SK-N-SH (cell line): Measurements from ENCODE around the gene PBOV1. TPM values are rescaled to one million over a fixed set of nuclear protein-coding genes. Genes with fewer than 3 reads are reported as not detected.

Experiments
- CTCF ChIA-PET: fragments of 300-600, 350-600 bp; formaldehyde crosslinking; extraction: SDS; loops from one replicate; lab custom pipeline; 2021; lab: Yijun Ruan, JAX
- POLR2A ChIA-PET: fragments of 350-600 bp; sonication (Branson Sonifier 250); formaldehyde crosslinking; extraction: SDS; loops from one replicate; lab custom pipeline; 2020; ENCODE audit warnings: antibody characterized with exemption, inconsistent platforms; lab: Yijun Ruan, JAX
- DNase-seq: peaks from one replicate; pipeline ENCODE4 v3.0.0; 2012
- H2AFZ ChIP-seq: fragments of 200-600 bp; sonication (generic); 2 replicates; pipeline ENCODE4 v1.8.1; 2016; ENCODE audit warnings: antibody characterized with exemption, mild to moderate bottlenecking, low read depth
- H3F3A ChIP-seq: fragments of 200-600 bp; sonication (generic); replicated peaks from 2 replicates; pipeline ENCODE3; 2016; ENCODE audit warnings: antibody characterized with exemption, mild to moderate bottlenecking; ENCODE audit not compliant: insufficient read depth
- H3K27ac ChIP-seq, 2 experiments: fragments of 200-500 bp in 1 of 2; fragments of 200-600 bp in 1 of 2; sonication (Bioruptor generic) in 1 of 2; sonication (generic), shearing (Covaris generic) in 1 of 2; 2 replicates each; pipeline versions ENCODE4 v1.5.1 to v1.6.1; 2014 to 2016; ENCODE audit warnings: low read depth in 2 of 2, inconsistent platforms in 1 of 2, low read length in 1 of 2, mild to moderate bottlenecking in 1 of 2, mixed read lengths in 1 of 2
- H3K27me3 ChIP-seq: fragments of 200-600 bp; sonication (generic), shearing (Covaris generic); 2 replicates; pipeline ENCODE4 v1.6.1; 2016; ENCODE audit warnings: mixed run types; ENCODE audit not compliant: insufficient read depth
- H3K36me3 ChIP-seq, 2 experiments: fragments of 200-500 bp in 1 of 2; fragments of 200-600 bp in 1 of 2; sonication (Bioruptor generic) in 1 of 2; sonication (generic) in 1 of 2; replicated peaks in 1 of 2; 2 replicates each; pipeline versions ENCODE3 to v1.5.1; 2014 to 2016; ENCODE audit warnings: low read length in 1 of 2, mild to moderate bottlenecking in 1 of 2; ENCODE audit not compliant: insufficient read depth in 2 of 2, control insufficient read depth in 1 of 2
- H3K4me1 ChIP-seq, 2 experiments: fragments of 200-500 bp in 1 of 2; fragments of 200-600 bp in 1 of 2; sonication (Bioruptor generic) in 1 of 2; sonication (generic), shearing (Covaris generic) in 1 of 2; 2 replicates each; pipeline versions ENCODE4 v1.5.1 to v1.6.1; 2014 to 2016; ENCODE audit warnings: low read depth in 1 of 2, low read length in 1 of 2, mixed run types in 1 of 2; ENCODE audit not compliant: insufficient read depth in 2 of 2, control insufficient read depth in 1 of 2
- H3K4me2 ChIP-seq: fragments of 200-600 bp; sonication (generic), shearing (Covaris generic); 2 replicates; pipeline ENCODE4 v1.6.1; 2017; ENCODE audit warnings: mixed run types
- H3K4me3 ChIP-seq, 2 experiments: fragments of 200-500 bp in 1 of 2; fragments of 200-600 bp in 1 of 2; sonication (Bioruptor generic) in 1 of 2; sonication (generic), shearing (Covaris generic) in 1 of 2; 2 replicates each; pipeline versions ENCODE4 v1.5.1 to v1.8.1; 2014 to 2016; ENCODE audit warnings: low read depth in 2 of 2, inconsistent platforms in 1 of 2, low read length in 1 of 2, mild to moderate bottlenecking in 1 of 2, mixed read lengths in 1 of 2, moderate library complexity in 1 of 2
- H3K79me2 ChIP-seq: fragments of 200-600 bp; sonication (generic); 2 replicates; pipeline ENCODE4 v1.8.1; 2017; ENCODE audit warnings: mild to moderate bottlenecking; ENCODE audit not compliant: insufficient read depth
- H3K9ac ChIP-seq: fragments of 200-600 bp; sonication (generic); 2 replicates; pipeline ENCODE4 v1.6.1; 2017; ENCODE audit warnings: mixed run types
- H3K9me2 ChIP-seq: fragments of 200-600 bp; sonication (generic); 2 replicates; pipeline ENCODE4 v1.6.1; 2017; ENCODE audit warnings: mixed run types
- H3K9me3 ChIP-seq: fragments of 200-600 bp; sonication (generic); 2 replicates; pipeline ENCODE4 v1.6.1; 2017; ENCODE audit warnings: mixed run types, mild to moderate bottlenecking, moderate library complexity
- H4K20me1 ChIP-seq: fragments of 200-600 bp; sonication (generic); 2 replicates; pipeline ENCODE4 v1.6.1; 2017; ENCODE audit warnings: mild to moderate bottlenecking, mixed run types; ENCODE audit not compliant: insufficient read depth
- ELF1 ChIP-seq: IDR thresholded peaks from 2 replicates; pipeline ENCODE4 v1.4.0; 2012
- EP300 ChIP-seq, 2 experiments: IDR thresholded peaks; 2 replicates each; pipeline versions ENCODE4 v1.4.0 to v1.6.1; 2012; ENCODE audit warnings: borderline replicate concordance in 1 of 2, low read depth in 1 of 2, low read length in 1 of 2
- EZH2phosphoT487 ChIP-seq: fragments of 200-600 bp; sonication (generic); IDR thresholded peaks from 2 replicates; pipeline ENCODE4 v1.6.1; 2017; ENCODE audit warnings: low read depth, mixed run types, mild to moderate bottlenecking, antibody characterized with exemption, moderate library complexity, borderline replicate concordance
- FOSL2 ChIP-seq: IDR thresholded peaks from 2 replicates; pipeline ENCODE4 v1.4.0; 2012; ENCODE audit warnings: low read depth, mild to moderate bottlenecking, moderate library complexity, borderline replicate concordance
- FOXJ3 ChIP-seq: sonication (generic); formaldehyde crosslinking; IDR thresholded peaks from 2 replicates; pipeline ENCODE4 v1.5.1; 2020; ENCODE audit warnings: mild to moderate bottlenecking, missing genetic modification reagents
- FOXM1 ChIP-seq: IDR thresholded peaks from 2 replicates; pipeline ENCODE4 v1.4.0; 2012; ENCODE audit warnings: low read depth, mild to moderate bottlenecking
- GATA2 ChIP-seq: sonication (generic); formaldehyde crosslinking; IDR thresholded peaks from 2 replicates; pipeline ENCODE4 v1.5.0; 2020; ENCODE audit warnings: mild to moderate bottlenecking, missing genetic modification reagents
- IRF3 ChIP-seq: fragments of 150-350 bp; IDR thresholded peaks from 2 replicates; pipeline ENCODE4 v1.6.1; 2016; ENCODE audit warnings: mild to moderate bottlenecking, low read depth, low read length
- JUND ChIP-seq: IDR thresholded peaks from 2 replicates; pipeline ENCODE4 v1.4.0; 2012
- MAX ChIP-seq: IDR thresholded peaks from 2 replicates; pipeline ENCODE4 v1.4.0; 2012; ENCODE audit warnings: low read depth
- NRF1 ChIP-seq: IDR thresholded peaks from 2 replicates; pipeline ENCODE4 v1.6.1; 2012; ENCODE audit warnings: low read depth, mild to moderate bottlenecking, low read length
- PBX3 ChIP-seq: IDR thresholded peaks from 2 replicates; pipeline ENCODE4; 2012
- POLR2AphosphoS5 ChIP-seq: IDR thresholded peaks from 2 replicates; pipeline ENCODE4 v1.6.1; 2012; ENCODE audit warnings: low read depth, low read length
- RAD21 ChIP-seq: IDR thresholded peaks from 2 replicates; pipeline ENCODE4 v1.6.1; 2012; ENCODE audit warnings: mild to moderate bottlenecking, low read length
- RFX5 ChIP-seq: IDR thresholded peaks from 2 replicates; pipeline ENCODE4 v1.6.1; 2012; ENCODE audit warnings: mild to moderate bottlenecking, improper control_type of control experiment, low read length
- RXRA ChIP-seq: IDR thresholded peaks from 2 replicates; pipeline ENCODE4 v1.4.0; 2012; ENCODE audit warnings: low read depth, mild to moderate bottlenecking, borderline replicate concordance
- TAF1 ChIP-seq: IDR thresholded peaks from 2 replicates; pipeline ENCODE4 v1.6.1; 2012; ENCODE audit warnings: low read depth, mild to moderate bottlenecking, low read length, moderate library complexity, borderline replicate concordance
- TEAD4 ChIP-seq: IDR thresholded peaks from 2 replicates; pipeline ENCODE4 v1.4.0; 2012; ENCODE audit warnings: mild to moderate bottlenecking, borderline replicate concordance; ENCODE audit not compliant: insufficient read depth
- YY1 ChIP-seq: IDR thresholded peaks from 2 replicates; pipeline ENCODE4 v1.4.0; 2012; ENCODE audit warnings: low read depth, mild to moderate bottlenecking
- ZBTB33 ChIP-seq: IDR thresholded peaks from 2 replicates; pipeline ENCODE4 v1.4.0; 2012; ENCODE audit warnings: low read depth, borderline replicate concordance
- WGBS: methylation state at CpG from one replicate; pipeline ENCODE4 v1.1.6; 2017; ENCODE audit warnings: low lambda C conversion rate; 5-methylcytosine and 5-hydroxymethylcytosine counted together
- polyA plus RNA-seq, 3 experiments: library from polyadenylated mRNA; depleted of rRNA; stranded (reverse); fragments of >200 nt; gene quantifications; 2 replicates each; pipeline ENCODE4 v1.2.3, GENCODE V29; 2012

Gene PBOV1
- polyA plus RNA-seq, 1 of the 3 experiments (the other 2 are of a cell fraction): not detected

- POLR2A ChIA-PET: no interaction called here
- no peaks in the 10 kb centered on the region for H3K9me3 ChIP-seq
- H3K4me2 ChIP-seq: no peak overlapping the region
- H2AFZ ChIP-seq: no peak overlapping the region
- WGBS: 25% methylated on average over 8 of the region's 8 CpGs
- H3K36me3 ChIP-seq: no peaks in the 10 kb centered on the region
- H4K20me1 ChIP-seq: no peaks in the 10 kb centered on the region
- H3F3A ChIP-seq: no peaks in the 10 kb centered on the region
- no peak for DNase-seq
- H3K9me2 ChIP-seq: no peaks in the 10 kb centered on the region
- H3K4me3 ChIP-seq: no peak overlapping the region
- H3K27me3 ChIP-seq: no peaks in the 10 kb centered on the region
- TF ChIP-seq PBX3 (no peak), TEAD4 (no peak), JUND (no peak), ZBTB33 (no peak), EZH2phosphoT487 (no peak), RAD21 (no peak), TAF1 (no peak), FOXM1 (no peak), MAX (no peak), YY1 (no peak), RXRA (no peak), NRF1 (no peak)
- no peaks in the 10 kb centered on the region for H3K79me2 ChIP-seq
- H3K27ac ChIP-seq: no peak overlapping the region
- CTCF ChIA-PET: interaction anchor here (0.8 kb wide), 1 partner anchor 237 kb away, joined by 3 read pairs; no protein-coding TSS in a partner anchor
- H3K4me1 ChIP-seq: no peaks in the 10 kb centered on the region
- H3K9ac ChIP-seq: no peak overlapping the region
Measured at GRCh38 chr6:138182939-138183789, 35.1 kb downstream of the PBOV1 start.

GRCh38 chr6:138176652-138177232, 41.5 kb downstream of the PBOV1 start:
- no peak overlapping the region for H2AFZ ChIP-seq
- no peaks in the 10 kb centered on the region for H3F3A ChIP-seq
- ChIA-PET CTCF (no interaction called here), POLR2A (no interaction called here)
- no peaks in the 10 kb centered on the region for H4K20me1 ChIP-seq
- H3K27ac ChIP-seq: no peak overlapping the region
- H3K4me3 ChIP-seq: no peak overlapping the region
- DNase-seq: no peak
- H3K79me2 ChIP-seq: no peaks in the 10 kb centered on the region
- H3K9me2 ChIP-seq: no peaks in the 10 kb centered on the region
- H3K36me3 ChIP-seq: no peaks in the 10 kb centered on the region
- WGBS: 12% methylated on average over 2 of the region's 2 CpGs
- H3K9ac ChIP-seq: no peak overlapping the region
- H3K4me2 ChIP-seq: no peak overlapping the region
- H3K9me3 ChIP-seq: no peaks in the 10 kb centered on the region
- no peaks in the 10 kb centered on the region for H3K4me1 ChIP-seq
- H3K27me3 ChIP-seq: no peaks in the 10 kb centered on the region
- TF ChIP-seq NRF1: no peak
- TF ChIP-seq POLR2AphosphoS5: no peak
- TF ChIP-seq IRF3: no peak
- no peak for TF ChIP-seq YY1
- TF ChIP-seq ZBTB33: no peak
- TF ChIP-seq FOSL2: no peak
- no peak for TF ChIP-seq RFX5
- TF ChIP-seq TAF1: no peak
- no peak for TF ChIP-seq GATA2 (CRISPR knock-in tag)
- TF ChIP-seq FOXJ3 (CRISPR knock-in tag): no peak
- TF ChIP-seq FOXM1: no peak
- no peak for TF ChIP-seq EP300 (IDR thresholded peaks at IDR 0.05; ENCODE audit: borderline replicate concordance in 1 of 2, low read depth in 1 of 2, low read length in 1 of 2)
- no peak for TF ChIP-seq ELF1
